Chondrocyte (in vitro differentiated cells): ENCODE data around the gene PMFBP1. TPM values are rescaled to one million over a fixed set of nuclear protein-coding genes. Genes with fewer than 3 reads are reported as not detected.

Experiments used
- DNase-seq: peaks from one replicate; pipeline ENCODE4 v3.0.0; 2021; ENCODE audit warnings: mixed read lengths, low spot score
- H3K27ac Mint-ChIP-seq: one replicate; pipeline ENCODE4 v1.8.0; 2021; ENCODE audit warnings: mild to moderate bottlenecking, moderate library complexity, mixed read lengths; ENCODE audit not compliant: unreplicated experiment
- H3K27me3 Mint-ChIP-seq: 2 replicates; pipeline ENCODE4 v1.8.0; 2021; ENCODE audit warnings: low read depth, mixed read lengths
- H3K36me3 Mint-ChIP-seq: 2 replicates; pipeline ENCODE4 v1.8.0; 2021; ENCODE audit warnings: low read depth, mixed read lengths
- H3K4me1 Mint-ChIP-seq: 2 replicates; pipeline ENCODE4 v1.8.0; 2021; ENCODE audit warnings: low read depth, mild to moderate bottlenecking, mixed read lengths
- H3K4me3 Mint-ChIP-seq: one replicate; pipeline ENCODE4 v1.8.0; 2021; ENCODE audit warnings: mild to moderate bottlenecking, moderate library complexity, mixed read lengths; ENCODE audit not compliant: unreplicated experiment
- H3K9me3 Mint-ChIP-seq: 2 replicates; pipeline ENCODE4 v1.8.0; 2021; ENCODE audit warnings: low read depth, mixed read lengths
- total RNA-seq: library from RNA; stranded (reverse); gene quantifications from 3 replicates; pipeline ENCODE4 v1.2.1, GENCODE V29; 2021
- TF ChIP-seq, protein P1 (sequence below): fragments of 200-600 bp; sonication (generic); IDR thresholded peaks from 2 replicates; pipeline ENCODE4 v1.5.0; 2021; ENCODE audit warnings: antibody characterized with exemption, mild to moderate bottlenecking, moderate library complexity

Gene PMFBP1
- total RNA-seq, 1 donor from 2014 or later = 0.30 TPM

GRCh38 chr16:72123426-72123825 is 48.5 kb downstream of the PMFBP1 start:
- TF ChIP-seq, protein P1, sequence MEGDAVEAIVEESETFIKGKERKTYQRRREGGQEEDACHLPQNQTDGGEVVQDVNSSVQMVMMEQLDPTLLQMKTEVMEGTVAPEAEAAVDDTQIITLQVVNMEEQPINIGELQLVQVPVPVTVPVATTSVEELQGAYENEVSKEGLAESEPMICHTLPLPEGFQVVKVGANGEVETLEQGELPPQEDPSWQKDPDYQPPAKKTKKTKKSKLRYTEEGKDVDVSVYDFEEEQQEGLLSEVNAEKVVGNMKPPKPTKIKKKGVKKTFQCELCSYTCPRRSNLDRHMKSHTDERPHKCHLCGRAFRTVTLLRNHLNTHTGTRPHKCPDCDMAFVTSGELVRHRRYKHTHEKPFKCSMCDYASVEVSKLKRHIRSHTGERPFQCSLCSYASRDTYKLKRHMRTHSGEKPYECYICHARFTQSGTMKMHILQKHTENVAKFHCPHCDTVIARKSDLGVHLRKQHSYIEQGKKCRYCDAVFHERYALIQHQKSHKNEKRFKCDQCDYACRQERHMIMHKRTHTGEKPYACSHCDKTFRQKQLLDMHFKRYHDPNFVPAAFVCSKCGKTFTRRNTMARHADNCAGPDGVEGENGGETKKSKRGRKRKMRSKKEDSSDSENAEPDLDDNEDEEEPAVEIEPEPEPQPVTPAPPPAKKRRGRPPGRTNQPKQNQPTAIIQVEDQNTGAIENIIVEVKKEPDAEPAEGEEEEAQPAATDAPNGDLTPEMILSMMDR = no peak
- H3K27me3 Mint-ChIP-seq = no peaks in the 10 kb centered on the region
- no peaks in the 10 kb centered on the region for H3K9me3 Mint-ChIP-seq
- no peak for DNase-seq
- no peak overlapping the region for H3K27ac Mint-ChIP-seq
- H3K36me3 Mint-ChIP-seq = no peaks in the 10 kb centered on the region
- H3K4me1 Mint-ChIP-seq = peaks cover 6% of the 10 kb centered on the region
- H3K4me3 Mint-ChIP-seq = no peak overlapping the region

- Mint-ChIP-seq H3K27ac (no peak overlapping the region), H3K4me1 (peaks cover 6% of the 10 kb centered on the region), H3K4me3 (no peak overlapping the region), H3K27me3 (no peaks in the 10 kb centered on the region), H3K36me3 (no peaks in the 10 kb centered on the region), H3K9me3 (no peaks in the 10 kb centered on the region)
- TF ChIP-seq, protein P1 = no peak
- DNase-seq = no peak
These were observed 49.0 kb downstream of the PMFBP1 start for GRCh38 chr16:72122916-72123315.

DNA sequence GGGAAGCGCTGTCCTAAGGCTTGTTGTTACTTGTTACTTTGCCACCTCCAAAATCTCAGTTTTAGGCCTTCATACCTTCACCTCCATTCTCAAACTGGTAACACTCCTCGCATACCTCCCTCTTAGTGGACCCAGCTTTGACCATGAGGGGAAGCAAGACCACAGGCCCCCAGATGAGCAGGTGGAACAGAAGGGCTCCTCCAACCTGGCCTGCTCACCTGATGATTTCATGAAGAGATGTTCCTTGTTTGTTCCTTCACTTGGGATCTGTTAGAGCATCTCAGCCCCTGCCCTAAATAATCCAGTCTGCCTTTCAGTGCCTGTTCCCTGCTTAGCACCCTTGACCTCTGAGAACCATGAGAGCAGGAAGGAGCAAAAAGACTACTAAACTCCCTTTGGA is 49.6 kb downstream of the PMFBP1 start:
- DNase-seq = no peak
- Mint-ChIP-seq H3K4me1 (peaks cover 6% of the 10 kb centered on the region), H3K4me3 (no peak overlapping the region), H3K27ac (no peak overlapping the region), H3K27me3 (no peaks in the 10 kb centered on the region), H3K9me3 (no peaks in the 10 kb centered on the region), H3K36me3 (no peaks in the 10 kb centered on the region)
- TF ChIP-seq, protein P1 = no peak

DNA sequence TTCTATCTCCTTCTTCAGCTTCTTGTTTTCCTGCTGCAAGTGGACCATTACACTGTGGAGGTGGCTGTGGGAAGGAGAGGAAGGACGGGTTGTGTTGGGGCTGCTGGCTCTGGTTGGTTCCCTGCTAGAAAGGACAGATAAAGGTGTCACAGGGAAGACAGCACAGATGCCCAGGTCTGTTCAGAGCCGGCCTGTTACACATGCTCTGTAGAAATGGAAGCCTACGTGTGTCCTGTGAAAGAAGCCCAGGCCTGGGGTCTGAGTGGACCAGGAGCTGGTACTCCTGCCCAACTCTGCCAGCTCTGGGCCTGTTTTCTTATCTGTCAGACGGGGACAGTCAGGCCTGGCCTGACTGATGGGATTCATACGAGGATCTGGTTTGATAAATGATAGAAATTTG is 51.9 kb downstream of the PMFBP1 start:
- H3K27me3 Mint-ChIP-seq = no peaks in the 10 kb centered on the region
- peaks cover 3% of the 10 kb centered on the region for H3K4me1 Mint-ChIP-seq
- no peak overlapping the region for H3K4me3 Mint-ChIP-seq
- TF ChIP-seq, protein P1 = no peak
- peaks cover 3% of the 10 kb centered on the region for H3K9me3 Mint-ChIP-seq
- no peak for DNase-seq
- H3K27ac Mint-ChIP-seq = no peak overlapping the region
- H3K36me3 Mint-ChIP-seq = peaks cover 3% of the 10 kb centered on the region

GRCh38 chr16:72113616-72113945 is 58.4 kb downstream of the PMFBP1 start:
- H3K9me3 Mint-ChIP-seq = peaks cover 9% of the 10 kb centered on the region
- no peaks in the 10 kb centered on the region for H3K4me1 Mint-ChIP-seq
- H3K36me3 Mint-ChIP-seq = peaks cover 36% of the 10 kb centered on the region
- no peak overlapping the region for H3K27ac Mint-ChIP-seq
- no peaks in the 10 kb centered on the region for H3K27me3 Mint-ChIP-seq
- TF ChIP-seq, protein P1 = no peak
- no peak overlapping the region for H3K4me3 Mint-ChIP-seq
- DNase-seq = no peak
